ENCODE measurements around the gene RIMS4.

Gene RIMS4

DNA sequence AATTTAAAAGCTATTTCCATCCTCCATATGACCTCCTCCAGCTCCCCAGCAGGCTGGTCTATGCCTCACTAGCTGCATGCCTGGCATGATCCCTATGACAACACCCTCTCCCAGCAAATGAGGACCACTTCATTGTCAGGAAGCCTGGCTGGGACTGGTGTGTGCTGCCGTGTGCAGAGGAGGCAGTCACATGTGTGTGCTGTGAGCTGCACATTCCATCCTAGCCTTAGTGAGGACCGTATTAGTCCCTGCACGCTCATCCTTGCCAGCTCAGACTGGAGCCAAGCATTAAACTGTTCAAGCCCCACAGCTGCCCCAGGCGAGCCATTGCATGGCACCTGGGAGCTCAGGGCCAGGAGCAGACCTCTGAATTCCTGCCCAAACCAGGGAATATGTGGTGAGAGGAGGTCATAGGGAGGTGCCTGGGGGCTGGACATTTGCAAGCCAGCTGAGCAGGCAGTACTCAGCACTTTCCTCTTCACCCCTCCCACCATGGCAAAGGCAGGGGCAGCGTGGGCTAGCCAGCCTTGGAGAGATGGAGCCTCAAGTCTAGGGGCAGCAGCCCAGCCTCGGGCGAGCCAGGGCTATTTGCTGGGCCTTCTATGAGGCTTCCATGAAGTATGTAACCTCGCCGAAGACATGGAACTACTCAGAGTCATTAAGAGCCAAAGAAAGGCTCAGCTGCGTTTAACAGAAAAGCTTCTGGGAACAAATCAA, 103.9 kb downstream of the RIMS4 start:
- no peaks in the 10 kb centered on the region; the same call in 1 of the 2 replicates for H3K4me1 ChIP-seq
- no peaks in the 10 kb centered on the region for H3K36me3 ChIP-seq (replicated peaks)
- no peaks in the 10 kb centered on the region for H3K27me3 ChIP-seq (ENCODE audit: low read depth)
- no peak for DNase-seq (ENCODE audit: low spot score in 2 of 2)
- in situ Hi-C loops (cut with MboI; ENCODE audit: low sequenced_read_pairs): no loop called here
- no peaks in the 10 kb centered on the region for H3K9me3 ChIP-seq
- no peak overlapping the region for H3K4me3 ChIP-seq

DNA sequence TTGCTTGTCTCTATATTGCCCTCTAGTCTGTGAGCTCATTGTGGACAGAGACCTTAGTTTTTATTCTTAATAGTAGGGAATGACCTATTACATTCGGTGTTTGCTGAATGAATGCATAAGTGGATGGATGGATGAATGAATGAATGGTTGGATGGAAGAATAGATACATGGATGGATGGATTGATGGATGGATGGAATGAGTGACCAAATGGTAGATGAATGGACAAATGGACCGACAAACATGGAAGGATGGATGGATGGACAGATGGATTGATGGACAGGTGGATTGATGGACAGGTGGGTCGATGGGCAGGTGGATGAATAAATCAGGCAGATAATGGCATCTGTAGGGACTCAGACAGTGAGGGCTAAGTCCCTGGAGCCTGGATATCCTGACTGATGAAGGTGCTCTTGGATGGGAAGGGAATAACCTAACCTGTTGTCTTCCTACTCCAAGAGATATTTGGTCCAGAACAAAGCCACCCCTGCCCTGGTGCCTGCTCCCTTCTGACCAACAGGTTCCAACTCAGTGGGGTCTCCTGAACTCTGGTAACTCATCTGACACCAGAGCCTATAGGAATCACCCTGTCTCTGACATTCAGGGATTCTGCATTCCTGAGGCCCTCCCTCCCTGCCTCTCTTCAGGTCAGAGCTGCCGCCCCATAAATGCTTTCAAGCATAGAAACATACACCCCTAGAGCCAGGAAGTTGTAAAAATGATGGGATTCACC, 104.8 kb downstream of the RIMS4 start:
- Histone ChIP-seq H3K9me3 (no peaks in the 10 kb centered on the region), H3K4me3 (no peak overlapping the region), H3K36me3 (replicated peaks) (no peaks in the 10 kb centered on the region), H3K4me1 (no peaks in the 10 kb centered on the region; the same call in 1 of the 2 replicates), H3K27me3 (ENCODE audit: low read depth) (no peaks in the 10 kb centered on the region)
- no peak for DNase-seq (ENCODE audit: low spot score in 2 of 2)
- in situ Hi-C loops (cut with MboI; ENCODE audit: low sequenced_read_pairs): no loop called here

DNA sequence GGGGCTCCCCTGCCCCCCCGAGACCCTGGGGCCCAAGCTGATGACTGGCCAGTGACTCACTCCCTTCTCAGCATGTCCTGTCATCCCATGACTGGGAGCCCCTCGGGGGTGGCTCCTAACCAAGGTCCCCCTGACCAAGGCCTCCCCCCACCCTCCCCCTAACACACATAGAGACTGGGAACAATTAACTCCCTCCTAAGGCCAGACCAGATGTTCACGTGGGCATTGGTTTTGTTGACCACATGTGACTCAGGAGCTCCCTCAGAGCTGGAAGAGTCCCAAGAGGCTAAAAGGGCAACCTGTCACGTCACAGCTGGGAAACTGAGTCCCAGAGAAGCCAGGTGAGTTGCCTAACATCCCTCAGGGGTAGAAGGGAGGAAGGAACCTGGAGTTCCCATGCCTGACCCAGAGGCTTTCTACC, 105.8 kb downstream of the RIMS4 start:
- no peak overlapping the region for H3K4me3 ChIP-seq
- no peak for DNase-seq (ENCODE audit: low spot score in 2 of 2)
- no peaks in the 10 kb centered on the region for H3K27me3 ChIP-seq (ENCODE audit: low read depth)
- in situ Hi-C loops (cut with MboI; ENCODE audit: low sequenced_read_pairs): no loop called here
- H3K4me1 ChIP-seq: no peaks in the 10 kb centered on the region; the same call in 1 of the 2 replicates
- H3K9me3 ChIP-seq: no peaks in the 10 kb centered on the region
- no peaks in the 10 kb centered on the region for H3K36me3 ChIP-seq (replicated peaks)

DNA sequence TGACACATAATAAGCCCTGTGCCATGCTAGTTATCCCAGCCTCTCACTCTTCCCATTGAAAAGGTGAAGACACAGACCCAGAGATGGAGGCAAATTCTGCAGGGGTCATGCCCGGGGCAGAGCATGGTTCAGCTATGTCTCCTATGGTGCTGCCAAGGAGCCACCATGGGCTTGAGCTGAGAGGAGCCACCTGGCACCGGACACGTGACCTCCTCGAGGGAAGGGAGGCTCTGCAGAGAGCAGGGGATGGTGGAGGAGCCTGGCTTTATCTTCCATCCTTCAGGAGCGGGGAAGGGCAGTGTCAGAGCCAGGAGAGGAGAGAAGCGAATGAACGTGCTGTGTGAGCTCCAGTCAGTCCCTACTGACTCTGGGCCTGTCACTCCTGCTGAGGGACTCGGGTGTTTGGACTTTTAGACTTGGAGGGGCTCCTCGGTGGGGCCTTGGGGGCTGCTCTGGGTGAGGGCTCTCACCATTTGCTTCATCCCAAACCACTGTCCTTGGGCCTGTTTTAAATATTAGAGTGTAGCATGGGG, 106.3 kb downstream of the RIMS4 start:
- Histone ChIP-seq H3K4me1 (no peaks in the 10 kb centered on the region; the same call in 1 of the 2 replicates), H3K9me3 (no peaks in the 10 kb centered on the region), H3K27me3 (ENCODE audit: low read depth) (no peaks in the 10 kb centered on the region), H3K36me3 (replicated peaks) (no peaks in the 10 kb centered on the region), H3K4me3 (no peak overlapping the region)
- in situ Hi-C loops (cut with MboI; ENCODE audit: low sequenced_read_pairs): no loop called here
- DNase-seq (ENCODE audit: low spot score in 2 of 2): no peak

DNA sequence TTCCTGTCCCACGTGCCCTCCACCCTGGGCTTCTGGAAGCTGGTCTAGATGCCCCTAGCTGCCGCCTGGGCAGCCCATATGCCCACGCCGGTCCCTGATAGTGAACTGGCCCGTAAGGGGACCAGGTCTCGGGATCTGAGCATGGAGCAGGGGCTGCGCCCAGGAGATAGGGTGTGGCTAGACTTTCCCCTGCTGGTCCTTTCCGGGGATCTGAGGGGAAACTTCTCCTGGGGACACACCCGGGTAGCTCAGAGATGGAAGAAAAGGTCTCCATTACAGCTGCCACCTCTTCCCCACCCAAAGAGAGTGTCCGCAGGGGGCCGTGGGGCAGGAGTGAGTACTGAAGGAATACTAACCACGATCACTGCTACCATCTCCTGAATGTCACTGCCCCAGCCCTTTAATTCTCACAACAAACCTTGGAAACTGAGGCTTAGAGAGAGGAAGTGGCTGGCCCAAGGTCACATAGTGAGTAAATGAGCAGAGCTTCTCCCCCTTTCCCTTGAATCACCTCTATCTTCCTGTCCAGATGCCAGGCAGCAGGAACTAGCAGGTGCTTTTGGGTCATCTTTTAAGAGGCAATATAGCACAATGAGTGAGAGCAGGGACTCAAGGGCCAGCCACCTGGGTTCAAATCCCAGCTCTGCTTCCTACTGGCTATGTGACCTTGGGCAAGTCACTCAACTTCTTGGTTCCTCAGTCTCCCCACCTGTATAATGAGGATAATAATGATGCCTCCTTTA, 107.0 kb downstream of the RIMS4 start:
- Histone ChIP-seq H3K4me3 (no peak overlapping the region), H3K9me3 (no peaks in the 10 kb centered on the region), H3K27me3 (ENCODE audit: low read depth) (no peaks in the 10 kb centered on the region), H3K36me3 (replicated peaks) (no peaks in the 10 kb centered on the region), H3K4me1 (no peaks in the 10 kb centered on the region; the same call in 1 of the 2 replicates)
- no peak for DNase-seq (ENCODE audit: low spot score in 2 of 2)
- in situ Hi-C loops (cut with MboI; ENCODE audit: low sequenced_read_pairs): no loop called here

DNA sequence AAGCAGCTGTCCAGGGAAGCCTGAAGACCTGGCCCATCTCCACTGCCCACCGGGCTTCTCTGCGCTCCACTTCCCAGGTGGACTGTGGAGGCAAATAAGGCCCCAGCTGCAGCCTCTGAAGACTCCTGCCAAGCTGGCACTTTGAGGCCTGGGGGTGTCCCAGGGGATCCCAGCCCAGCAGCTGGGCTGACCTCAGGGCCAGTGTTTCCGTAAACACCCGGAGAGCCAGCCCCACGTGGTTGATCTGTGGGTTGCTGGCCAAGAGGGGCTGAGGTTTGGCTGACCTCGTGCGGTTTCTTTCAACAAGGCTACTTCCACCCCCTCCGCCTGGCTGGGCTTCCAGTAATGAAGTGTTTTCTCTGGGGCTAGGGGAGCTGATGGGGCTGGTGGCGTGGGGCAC, 107.6 kb downstream of the RIMS4 start:
- Histone ChIP-seq H3K4me3 (no peak overlapping the region), H3K4me1 (no peaks in the 10 kb centered on the region; the same call in 1 of the 2 replicates), H3K27me3 (ENCODE audit: low read depth) (no peaks in the 10 kb centered on the region), H3K9me3 (no peaks in the 10 kb centered on the region), H3K36me3 (replicated peaks) (no peaks in the 10 kb centered on the region)
- in situ Hi-C loops (cut with MboI; ENCODE audit: low sequenced_read_pairs): no loop called here
- DNase-seq (ENCODE audit: low spot score in 2 of 2): no peak

DNA sequence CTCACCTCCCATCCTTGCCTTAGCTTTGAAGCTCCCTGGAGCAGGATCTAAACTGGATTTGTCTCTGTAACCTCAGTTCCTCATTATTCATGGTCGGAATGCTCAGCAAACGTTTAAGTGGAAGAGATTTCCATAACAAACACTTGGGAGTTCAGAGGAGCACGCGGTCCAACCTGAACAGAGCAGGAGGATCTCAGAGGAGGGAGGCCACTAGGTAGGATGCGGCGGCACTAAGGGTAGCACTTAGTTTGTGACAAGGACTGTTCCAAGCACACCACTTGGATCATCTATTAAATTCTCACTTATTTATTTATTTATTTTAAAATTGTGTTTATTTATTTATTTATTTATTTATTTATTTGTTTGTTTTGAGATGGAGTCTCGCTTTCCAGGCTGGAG, 108.5 kb downstream of the RIMS4 start:
- Histone ChIP-seq H3K9me3 (no peaks in the 10 kb centered on the region), H3K36me3 (replicated peaks) (no peaks in the 10 kb centered on the region), H3K4me3 (no peak overlapping the region), H3K27me3 (ENCODE audit: low read depth) (no peaks in the 10 kb centered on the region), H3K4me1 (no peaks in the 10 kb centered on the region; the same call in 1 of the 2 replicates)
- in situ Hi-C loops (cut with MboI; ENCODE audit: low sequenced_read_pairs): no loop called here
- DNase-seq (ENCODE audit: low spot score in 2 of 2): peak in 1 of 2 experiments; percentile 13
